ENCODE results near the gene KCNN2. TPM values are rescaled to one million over a fixed set of nuclear protein-coding genes. Genes with fewer than 3 reads are reported as not detected.

KCNN2 gene
- total and polyA plus RNA-seq, 2 of the 4 experiments (the other 2 are of a cell fraction) = 2.2 to 8.8 TPM

DNA sequence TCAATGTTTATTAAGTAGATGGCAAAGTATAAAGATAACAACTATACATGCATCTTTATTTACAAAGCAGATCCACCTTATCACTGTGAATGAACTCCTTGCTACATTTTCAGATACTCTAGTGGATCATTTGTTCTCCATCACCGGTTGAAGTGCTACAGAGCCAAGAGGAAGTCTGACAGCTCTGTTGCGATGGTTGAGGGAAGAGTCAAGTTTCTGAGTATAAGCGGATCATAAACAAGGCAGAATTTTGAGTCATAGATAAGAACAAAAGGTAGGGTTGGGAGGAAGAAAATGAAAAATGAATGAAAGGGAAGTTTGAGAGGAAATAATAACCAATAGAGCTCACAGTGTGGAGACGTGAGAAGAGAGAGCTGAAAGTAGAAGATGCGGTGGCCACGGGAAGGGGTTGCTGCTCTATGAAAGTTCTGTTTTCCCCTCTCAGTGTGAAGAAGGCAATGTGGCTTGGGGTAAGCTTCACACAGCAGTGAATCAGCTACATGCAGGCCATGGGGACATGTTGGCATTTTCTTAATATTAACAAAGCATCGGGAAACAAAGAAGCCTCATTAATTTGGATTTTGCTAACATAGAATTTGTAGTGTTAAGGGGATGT, 30.8 kb upstream of the KCNN2 start:
- H2BK5ac ChIP-seq (ENCODE audit: low read depth, low read length, poor library complexity, severe bottlenecking) = no peak overlapping the region
- dilution Hi-C loops (cut with HindIII; ENCODE audit: low sequenced_read_pairs, unreplicated experiment) (no loop called here), in situ Hi-C loops (cut with MboI; ENCODE audit: low sequenced_read_pairs) (no loop called here), intact Hi-C loops (cut with micrococcal nuclease) (no loop called here)
- ChIA-PET CTCF (no interaction called here), POLR2A (ENCODE audit: unreplicated experiment) (no interaction called here)
- no peak overlapping the region for H2BK15ac ChIP-seq (ENCODE audit: low read depth, low read length)
- ATAC-seq (ENCODE audit: low read depth) (no peak), DNase-seq (no peak)
- no peak overlapping the region for H2AK5ac ChIP-seq (ENCODE audit: low read depth, low read length)
- H3K18ac ChIP-seq (ENCODE audit: low read depth, low read length) = no peak overlapping the region
- 100% methylated on average over 1 to 2 of the region's 7 CpGs for WGBS, 2 experiments (ENCODE audit: extremely low coverage in 2 of 2, insufficient read length in 1 of 2)
- H4K20me1 ChIP-seq (ENCODE audit: insufficient read depth, low read length) = no peaks in the 10 kb centered on the region
- H3K36me3 ChIP-seq (ENCODE audit: control insufficient read depth, insufficient read depth, low read length) = no peaks in the 10 kb centered on the region
- H4K8ac ChIP-seq (ENCODE audit: low read depth in 2 of 2, low read length in 2 of 2) = no peak overlapping the region
- H4K5ac ChIP-seq (ENCODE audit: low read depth, low read length) = no peak overlapping the region
- no peak overlapping the region for H2BK20ac ChIP-seq (ENCODE audit: low read depth, low read length)
- H3K14ac ChIP-seq (replicated peaks; ENCODE audit: low read depth, low read length) = no peak overlapping the region
- peaks cover 2% of the 10 kb centered on the region for H3K4me1 ChIP-seq (ENCODE audit: control insufficient read depth, insufficient read depth, low read length)
- no peak overlapping the region for H2AK9ac ChIP-seq (replicated peaks; ENCODE audit: low read depth, low read length, poor library complexity)
- H4K91ac ChIP-seq (ENCODE audit: insufficient read depth, low read depth, low read length) = no peak overlapping the region
- no peak overlapping the region for H3K4me3 ChIP-seq (ENCODE audit: insufficient read depth, low read depth, low read length)
- H3K4ac ChIP-seq (ENCODE audit: low read depth, low read length) = no peak overlapping the region
- TF ChIP-seq MAZ (IDR thresholded peaks at IDR 0.05; ENCODE audit: borderline replicate concordance, low read depth, low read length) = no peak
- TF ChIP-seq SMC3 (IDR thresholded peaks at IDR 0.05; ENCODE audit: low read depth, low read length) = no peak
- TF ChIP-seq BHLHE40 (IDR thresholded peaks at IDR 0.05; ENCODE audit: low read depth, low read length) = no peak
- no peak for TF ChIP-seq NFE2L2 (IDR thresholded peaks at IDR 0.05; ENCODE audit: low read depth, low read length)
- no peak for TF ChIP-seq CEBPB (IDR thresholded peaks at IDR 0.05; ENCODE audit: low read depth, low read length)
- no peak for TF ChIP-seq POLR2A (IDR thresholded peaks at IDR 0.05; ENCODE audit: low read depth, low read length)
- TF ChIP-seq RAD21 (IDR thresholded peaks at IDR 0.05; ENCODE audit: low read length) = no peak
- TF ChIP-seq MAFK (IDR thresholded peaks at IDR 0.05; ENCODE audit: low read depth, low read length) = no peak
- no peaks in the 10 kb centered on the region for H3K9me1 ChIP-seq (ENCODE audit: insufficient read depth, low read length)
- no peaks in the 10 kb centered on the region for H3K27me3 ChIP-seq (ENCODE audit: control insufficient read depth, insufficient read depth, low read length)
- H2BK120ac ChIP-seq (ENCODE audit: low read depth, low read length) = no peak overlapping the region
- no peaks in the 10 kb centered on the region for H3K9me3 ChIP-seq (ENCODE audit: control insufficient read depth, insufficient read depth, low read length)
- no TSS peak for BruUV-seq (replicated peaks)
- H3K79me1 ChIP-seq (ENCODE audit: low read depth in 1 of 2, low read length in 2 of 2) = no peaks in the 10 kb centered on the region
- H3K9ac ChIP-seq (ENCODE audit: low read depth, low read length) = no peak overlapping the region
- H2AFZ ChIP-seq (replicated peaks; ENCODE audit: low read length, poor library complexity) = no peak overlapping the region
- no peak overlapping the region for H3K27ac ChIP-seq (ENCODE audit: insufficient read depth, low read length)
- no peak overlapping the region for H3K23ac ChIP-seq (ENCODE audit: low read depth, low read length)
- no peak overlapping the region for H3K4me2 ChIP-seq (ENCODE audit: low read depth, low read length)
- H3K56ac ChIP-seq (ENCODE audit: extremely low read depth, insufficient read depth, low read length) = no peak overlapping the region

Measured in IMR-90 (cell line).